ENCODE data around the gene TENM3.

DNA sequence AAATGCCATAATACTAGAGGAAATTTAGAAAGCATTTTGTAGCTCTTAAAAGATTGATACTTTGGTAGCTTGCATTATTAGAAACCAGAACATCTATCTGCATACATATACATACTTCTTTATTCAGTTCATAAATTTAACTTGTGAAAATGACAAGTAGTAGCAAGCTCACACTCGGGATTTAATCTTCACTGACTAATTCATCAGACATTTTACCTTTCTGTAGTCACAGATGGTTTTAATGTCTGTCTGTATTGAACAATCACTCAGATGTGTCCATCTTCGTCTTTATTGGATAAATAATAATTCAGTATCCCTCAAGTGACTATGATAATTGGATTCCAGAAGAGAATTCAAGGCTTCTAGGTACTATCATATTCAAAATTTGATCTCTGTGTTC is 232.3 kb downstream of the TENM3 start:
- TF ChIP-seq GATA2 (IDR thresholded peaks at IDR 0.05; ENCODE audit: insufficient read depth, insufficient read length, low read depth, low read length): no peak
- TF ChIP-seq, protein P1, sequence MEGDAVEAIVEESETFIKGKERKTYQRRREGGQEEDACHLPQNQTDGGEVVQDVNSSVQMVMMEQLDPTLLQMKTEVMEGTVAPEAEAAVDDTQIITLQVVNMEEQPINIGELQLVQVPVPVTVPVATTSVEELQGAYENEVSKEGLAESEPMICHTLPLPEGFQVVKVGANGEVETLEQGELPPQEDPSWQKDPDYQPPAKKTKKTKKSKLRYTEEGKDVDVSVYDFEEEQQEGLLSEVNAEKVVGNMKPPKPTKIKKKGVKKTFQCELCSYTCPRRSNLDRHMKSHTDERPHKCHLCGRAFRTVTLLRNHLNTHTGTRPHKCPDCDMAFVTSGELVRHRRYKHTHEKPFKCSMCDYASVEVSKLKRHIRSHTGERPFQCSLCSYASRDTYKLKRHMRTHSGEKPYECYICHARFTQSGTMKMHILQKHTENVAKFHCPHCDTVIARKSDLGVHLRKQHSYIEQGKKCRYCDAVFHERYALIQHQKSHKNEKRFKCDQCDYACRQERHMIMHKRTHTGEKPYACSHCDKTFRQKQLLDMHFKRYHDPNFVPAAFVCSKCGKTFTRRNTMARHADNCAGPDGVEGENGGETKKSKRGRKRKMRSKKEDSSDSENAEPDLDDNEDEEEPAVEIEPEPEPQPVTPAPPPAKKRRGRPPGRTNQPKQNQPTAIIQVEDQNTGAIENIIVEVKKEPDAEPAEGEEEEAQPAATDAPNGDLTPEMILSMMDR (IDR thresholded peaks at IDR 0.05; ENCODE audit: extremely low read depth in 1 of 2, insufficient read depth in 1 of 2, low read depth in 1 of 2, low read length in 2 of 2): no peak
